GM18526 (cell line): ENCODE measurements around the gene SLC31A2.

Experiments used
- POLR2A ChIP-seq: IDR thresholded peaks from 3 replicates; pipeline ENCODE4 v1.6.1; 2011; ENCODE audit not compliant: insufficient read length; ENCODE audit errors: extremely low read depth

SLC31A2 gene, protein sequence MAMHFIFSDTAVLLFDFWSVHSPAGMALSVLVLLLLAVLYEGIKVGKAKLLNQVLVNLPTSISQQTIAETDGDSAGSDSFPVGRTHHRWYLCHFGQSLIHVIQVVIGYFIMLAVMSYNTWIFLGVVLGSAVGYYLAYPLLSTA

DNA sequence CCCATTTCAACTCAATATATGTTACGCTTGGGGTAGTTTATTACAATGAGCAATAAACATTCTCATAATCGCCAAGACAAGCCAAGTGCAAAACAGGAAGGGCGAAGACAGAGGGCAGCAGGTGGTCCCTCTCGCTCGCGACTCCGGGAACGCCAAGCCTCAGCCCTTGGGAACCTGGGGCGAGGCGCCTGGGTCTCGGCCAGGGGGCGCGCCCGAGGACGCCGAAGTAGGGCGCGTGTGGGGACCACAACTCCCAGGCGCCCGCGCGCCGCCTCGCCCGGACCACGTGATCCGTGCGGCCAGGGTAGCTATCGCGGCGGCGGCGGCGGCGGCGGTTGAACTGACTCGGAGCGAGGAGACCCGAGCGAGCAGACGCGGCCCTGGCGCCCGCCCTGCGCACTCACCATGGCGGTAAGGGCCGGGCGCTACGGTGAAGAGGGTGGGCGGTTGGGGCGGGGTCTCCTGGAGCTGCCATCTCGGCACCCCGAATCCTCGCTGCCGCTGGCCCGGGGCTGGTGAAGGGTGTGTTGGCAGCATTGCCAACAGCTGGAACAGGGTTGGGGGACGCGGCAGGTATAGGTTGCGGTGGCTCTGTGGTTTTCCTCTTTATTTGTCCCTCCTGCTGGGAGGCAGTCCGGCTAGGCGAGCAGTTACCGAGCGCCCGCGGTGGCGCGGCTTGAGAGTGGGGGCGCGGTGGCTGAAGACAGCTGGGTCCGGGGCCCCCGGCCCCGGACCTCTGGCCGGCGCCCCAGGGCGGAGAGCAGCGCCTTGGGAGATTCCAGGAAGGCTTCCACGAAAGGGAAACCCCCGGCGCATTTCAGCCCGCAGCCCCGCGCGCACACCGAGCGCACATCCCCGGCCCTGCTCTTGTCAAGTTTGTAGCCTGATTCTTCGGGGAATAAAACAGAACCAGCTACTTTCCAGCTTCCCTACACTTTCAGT lies at the start of gene SLC31A2:
Gene SLC31A2 (plus strand): TSS at position 338 of the 942 bp plus-strand sequence. CDS start 68 bp downstream, at position 406.
- no peak for TF ChIP-seq POLR2A

DNA sequence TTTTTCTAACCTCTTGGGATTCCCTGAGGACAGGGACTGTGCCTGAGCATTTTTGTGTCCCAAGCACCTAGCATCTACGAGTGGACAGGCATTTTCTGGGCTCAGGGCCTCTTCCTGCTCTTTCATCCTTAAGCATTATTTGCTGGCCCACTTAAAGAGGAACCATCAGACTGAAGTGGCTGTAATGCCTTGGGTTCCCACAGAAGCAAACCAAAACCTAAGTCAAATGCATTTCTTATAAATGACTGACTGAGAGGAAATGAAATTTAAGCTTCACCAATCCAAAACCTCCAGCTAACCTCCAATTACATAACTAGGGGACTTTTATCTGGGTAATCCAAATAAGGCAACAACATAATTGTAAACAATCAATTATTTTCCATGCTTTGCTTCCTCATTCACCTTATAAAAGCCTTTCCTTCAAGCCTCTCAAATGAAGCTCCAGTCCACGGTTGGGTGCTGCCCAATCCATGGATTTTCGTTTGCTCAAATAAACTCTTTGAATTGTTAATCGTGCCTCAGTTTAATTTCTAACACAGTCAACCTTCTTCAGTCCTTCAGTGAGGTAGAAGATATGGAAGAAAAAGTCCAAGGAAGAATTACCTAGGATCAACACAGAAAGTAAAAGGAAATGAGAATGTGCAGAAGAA lies 25.3 kb upstream of the SLC31A2 start:
- TF ChIP-seq POLR2A, result no peak

DNA sequence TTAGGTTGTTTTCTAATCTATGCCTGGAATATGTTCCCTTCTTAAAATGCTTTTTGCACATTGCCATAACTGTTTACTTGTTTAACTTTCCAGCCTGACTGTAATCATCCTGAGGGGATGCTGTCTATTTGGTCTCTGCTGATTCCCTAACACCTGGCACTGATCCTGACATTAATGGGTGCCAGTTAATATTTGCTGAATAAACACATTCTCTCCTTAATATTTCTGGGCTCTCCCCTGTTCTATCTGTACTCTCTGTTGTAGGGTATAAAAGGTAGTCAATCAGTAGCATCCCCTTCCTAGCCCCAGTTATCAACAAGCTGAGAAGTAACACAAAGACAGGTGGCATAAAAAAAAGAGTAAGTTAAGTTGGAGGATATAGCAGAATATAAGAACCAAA lies 21.3 kb upstream of the SLC31A2 start:
- TF ChIP-seq POLR2A, result no peak

DNA sequence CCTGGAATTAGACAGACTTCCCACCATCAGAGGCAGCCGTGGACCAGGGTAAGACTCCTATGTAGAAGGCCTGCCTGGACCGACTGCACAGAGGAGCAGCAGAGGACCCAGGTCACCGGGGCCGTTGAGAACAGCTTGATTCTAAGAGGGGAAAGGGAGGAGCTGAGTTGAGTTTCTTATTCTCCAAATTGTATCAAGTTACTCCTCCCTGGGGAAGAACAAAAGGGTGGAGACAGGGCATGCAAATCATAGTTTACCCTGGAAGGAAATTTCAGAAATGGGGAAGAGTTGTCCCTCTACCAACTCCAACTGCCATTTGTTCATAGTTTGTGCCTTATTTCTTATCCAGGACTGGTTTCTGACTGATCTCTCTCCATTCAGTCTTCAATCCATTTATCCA lies 20.9 kb upstream of the SLC31A2 start:
- no peak for TF ChIP-seq POLR2A

DNA sequence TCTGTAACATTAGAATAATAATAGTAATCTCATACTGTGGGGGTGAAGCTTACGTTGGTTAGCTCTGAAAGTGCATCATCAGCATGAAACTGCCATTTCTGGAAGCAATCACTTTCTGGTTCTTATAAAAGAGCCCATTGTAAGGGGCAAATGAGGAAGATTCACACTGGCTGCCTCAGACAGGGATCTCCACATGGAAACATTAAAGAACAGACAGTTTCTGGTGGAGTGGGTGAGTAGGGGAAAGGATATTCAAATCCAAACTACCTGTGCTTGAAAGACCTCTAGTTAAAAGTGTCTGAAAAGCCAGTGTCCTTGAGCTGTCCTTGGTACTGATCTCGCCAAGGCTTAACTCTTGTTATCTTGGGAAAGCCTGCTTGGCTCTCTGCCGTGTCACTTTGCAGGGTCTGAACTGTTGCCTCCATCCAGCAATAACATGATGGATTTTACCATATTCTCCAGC lies 19.1 kb upstream of the SLC31A2 start:
- no peak for TF ChIP-seq POLR2A

DNA sequence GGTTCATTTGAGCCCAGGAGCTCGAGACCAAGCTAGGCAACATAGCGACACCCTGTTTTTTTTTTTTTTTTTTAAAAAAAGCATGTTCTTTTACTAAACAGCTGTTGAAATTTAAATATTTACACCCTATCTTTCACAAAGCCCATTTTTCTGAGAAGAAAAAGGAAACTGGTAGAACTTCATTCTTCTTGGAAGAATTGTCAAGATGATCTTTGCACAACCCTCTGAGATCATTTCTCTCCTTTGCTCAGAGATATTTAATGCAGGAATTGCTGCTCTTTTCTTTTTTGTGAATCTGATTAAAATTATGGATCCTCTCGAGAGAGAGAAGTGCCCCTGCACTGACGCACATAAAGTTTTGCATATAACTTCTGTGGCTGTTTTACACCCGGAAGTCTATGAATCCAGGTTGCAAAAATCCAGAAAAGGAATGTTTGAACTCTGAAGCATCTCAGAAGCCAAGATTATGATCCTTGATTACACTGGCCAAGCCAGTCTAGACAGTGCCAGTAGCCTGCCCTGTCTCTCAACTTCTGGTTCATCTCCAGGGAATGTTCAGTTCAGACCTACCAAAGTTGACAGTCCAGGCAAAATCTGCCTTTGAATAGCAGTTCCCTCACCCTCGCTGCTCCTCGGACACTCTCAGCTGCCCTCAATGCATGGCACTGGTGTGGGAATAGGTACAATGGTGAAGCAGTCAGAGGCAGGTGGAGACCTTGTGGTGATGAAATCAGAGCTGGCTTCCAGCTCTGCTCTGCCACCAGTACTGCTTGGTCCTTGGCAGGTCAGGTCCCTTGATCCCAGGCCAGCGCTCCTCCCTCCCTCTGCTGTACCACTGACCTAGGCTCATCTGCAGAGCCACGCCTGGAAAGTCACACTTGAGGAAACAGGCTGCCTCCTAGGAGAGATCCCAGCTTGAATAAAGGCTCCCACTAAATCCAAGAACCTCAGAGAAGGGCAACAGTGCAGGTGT lies 13.3 kb upstream of the SLC31A2 start:
- no peak for TF ChIP-seq POLR2A

DNA sequence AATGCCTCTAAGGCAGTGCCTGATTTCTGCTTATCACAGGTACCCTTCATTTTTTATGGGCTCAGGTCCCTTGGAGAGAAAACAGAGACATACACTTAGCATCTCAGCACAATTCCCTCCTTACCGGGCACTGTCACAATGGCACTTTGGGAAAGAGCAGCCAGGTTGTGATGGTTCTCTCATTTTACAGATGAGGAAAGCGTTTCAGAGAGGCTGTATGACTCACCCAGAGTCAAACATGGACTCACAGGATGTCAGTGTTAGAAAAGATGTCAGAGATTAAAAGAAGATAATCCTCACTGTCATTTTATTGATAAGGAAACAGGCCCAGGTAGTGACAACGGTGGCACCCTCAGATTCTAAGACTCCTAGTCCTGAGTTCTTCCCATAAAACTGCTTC lies 12.0 kb upstream of the SLC31A2 start:
- no peak for TF ChIP-seq POLR2A

DNA sequence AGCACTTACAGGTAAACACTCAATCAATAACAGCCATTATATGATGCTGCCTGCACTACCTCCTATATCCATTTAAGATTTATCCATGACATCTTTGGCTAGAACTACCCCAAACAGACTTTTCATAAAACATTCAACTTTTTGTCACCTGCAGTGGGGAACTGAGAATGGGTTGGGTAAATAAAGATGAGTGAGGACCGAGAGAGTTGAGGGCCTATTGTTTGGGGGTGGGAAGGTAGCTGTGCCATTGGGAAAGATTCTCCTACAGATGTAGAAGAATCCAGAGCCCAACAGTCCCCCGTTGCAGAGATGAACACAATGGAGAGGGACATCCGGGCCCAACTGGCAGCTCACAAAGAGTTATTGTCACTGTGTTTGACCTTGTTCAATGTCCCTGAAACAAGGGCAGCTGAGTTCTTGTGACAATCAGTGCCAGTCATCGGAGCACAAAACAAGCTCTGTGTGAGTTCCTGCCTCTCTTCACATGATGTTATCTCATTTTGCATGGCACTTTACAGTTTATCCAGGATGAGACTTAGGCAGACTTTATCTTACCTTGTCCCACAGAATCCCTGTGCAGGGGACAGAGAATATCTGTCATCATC lies 11.5 kb upstream of the SLC31A2 start:
- TF ChIP-seq POLR2A, result no peak

DNA sequence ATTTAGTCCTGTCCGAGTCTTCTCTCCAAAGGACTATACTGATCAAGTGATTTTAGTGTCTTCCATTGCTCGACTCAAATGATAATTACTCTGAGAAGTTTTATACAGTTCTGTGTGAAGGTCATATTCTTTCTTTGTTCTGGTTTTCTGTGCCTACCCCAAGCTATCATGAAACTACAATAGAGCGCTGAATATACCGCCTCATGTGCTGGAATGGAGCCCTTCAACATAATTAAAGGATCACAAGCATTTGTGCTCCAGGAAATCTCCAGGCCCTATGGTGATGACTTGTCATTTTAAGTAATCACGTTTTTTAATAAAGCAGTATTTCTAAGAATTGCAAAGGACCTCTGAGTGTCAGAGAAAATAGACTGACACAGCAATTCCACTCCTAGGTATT lies 10.9 kb upstream of the SLC31A2 start:
- no peak for TF ChIP-seq POLR2A

DNA sequence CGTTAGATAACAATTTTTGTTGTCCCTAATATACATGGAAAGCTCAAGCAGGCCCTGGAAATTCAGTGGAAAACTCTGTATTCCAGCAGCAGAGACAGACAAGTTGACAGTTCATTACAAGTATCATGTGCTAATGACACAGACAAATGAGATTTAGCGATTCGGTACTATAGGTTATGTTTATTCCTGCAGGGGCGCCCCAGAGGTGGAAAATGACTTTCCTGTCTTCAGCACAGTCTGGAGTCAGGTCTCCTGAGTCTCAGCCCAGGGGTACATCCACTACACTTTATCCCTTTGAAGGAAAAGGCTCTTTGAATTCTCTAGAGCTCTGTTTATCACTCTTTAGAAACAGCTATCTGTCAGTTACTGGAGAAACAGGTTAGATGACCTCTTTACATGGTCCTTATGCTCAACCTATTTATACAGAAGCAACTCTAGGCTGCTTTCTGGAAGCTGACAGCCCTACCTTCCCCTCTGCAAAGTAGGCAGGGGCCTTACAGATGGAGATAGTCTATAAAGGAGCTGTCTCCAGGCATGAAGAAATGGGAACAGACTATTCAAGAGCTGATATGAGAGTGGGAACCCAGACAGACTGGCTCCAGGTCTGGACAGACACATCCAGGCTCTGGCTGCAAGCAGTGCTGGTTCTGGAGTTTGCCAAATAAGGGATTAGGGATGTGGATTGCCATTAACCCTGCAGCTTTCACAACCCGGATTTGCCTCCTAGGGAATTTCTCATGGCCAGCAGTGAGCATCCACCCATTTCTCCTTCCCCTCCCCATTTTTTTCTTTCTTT lies 7.2 kb upstream of the SLC31A2 start:
- TF ChIP-seq POLR2A, result no peak

DNA sequence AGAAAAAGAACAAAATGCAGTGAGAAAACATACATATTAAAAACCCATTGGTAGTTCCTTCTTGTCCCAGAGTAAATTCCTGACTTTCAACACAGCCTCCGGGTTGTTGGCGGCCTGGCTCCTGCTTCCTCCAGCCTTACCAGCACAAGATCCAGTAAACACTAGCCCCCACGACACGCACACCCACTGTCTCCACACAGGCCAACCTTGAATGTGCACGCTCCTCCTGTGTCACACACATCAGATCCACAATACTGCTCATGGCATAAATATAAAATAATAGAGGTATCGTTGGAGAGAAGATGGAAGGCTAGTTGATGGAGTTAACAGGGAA lies 2.5 kb upstream of the SLC31A2 start:
- no peak for TF ChIP-seq POLR2A

DNA sequence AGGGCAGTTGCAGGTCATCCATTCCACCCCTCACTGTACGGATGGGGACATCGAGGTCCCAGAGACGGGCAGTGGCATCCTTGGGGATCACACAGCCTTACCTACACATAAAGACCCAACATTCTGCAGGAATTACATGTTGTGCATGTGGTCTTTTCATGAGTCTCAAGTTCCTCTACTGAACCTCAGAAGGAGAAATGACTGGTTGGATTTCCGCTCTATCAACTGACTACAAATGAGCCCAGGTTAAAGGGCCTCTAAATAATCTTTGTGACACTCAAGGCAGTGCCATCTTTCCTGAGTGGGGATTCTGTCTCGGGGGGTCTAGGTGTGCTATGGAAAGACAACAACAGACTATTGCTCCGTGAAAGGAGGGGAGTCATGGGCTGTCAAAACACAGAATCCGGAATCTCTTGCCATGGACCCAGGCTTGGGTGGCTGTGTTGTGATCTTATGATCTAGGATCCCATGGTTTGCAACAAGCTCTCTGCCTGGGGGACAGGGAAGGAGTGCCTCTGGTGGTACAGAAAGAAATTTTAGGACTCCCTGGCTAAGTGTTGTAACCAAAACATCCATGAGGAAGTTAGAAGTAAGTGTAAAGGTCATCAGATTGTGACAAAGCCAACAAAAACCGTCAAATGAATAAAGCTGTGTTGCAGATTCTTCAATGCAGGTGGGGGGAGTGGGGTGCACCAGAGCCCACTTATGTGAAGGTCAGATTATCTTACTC lies 1.9 kb upstream of the SLC31A2 start:
- TF ChIP-seq POLR2A, result no peak
